Osteoblast (primary cell): Measurements from ENCODE around the gene CUX1. TPM values are rescaled to one million over a fixed set of nuclear protein-coding genes. Genes with fewer than 3 reads are reported as not detected.

Experiments used
- DNase-seq: peaks from one replicate; pipeline ENCODE4 v3.0.0; 2011; ENCODE audit warnings: low spot score, mixed read lengths; ENCODE audit not compliant: insufficient read length; ENCODE audit errors: missing footprints
- H2AFZ ChIP-seq: 2 replicates; pipeline ENCODE4 v1.6.0; 2011; ENCODE audit warnings: mild to moderate bottlenecking, low read length
- H3K27ac ChIP-seq: 2 replicates; pipeline ENCODE4 v1.5.1; 2011; ENCODE audit warnings: mild to moderate bottlenecking, low read depth, low read length, moderate library complexity
- H3K27me3 ChIP-seq: 2 replicates; pipeline ENCODE4 v1.6.0; 2012; ENCODE audit warnings: mild to moderate bottlenecking, control low read depth, inconsistent platforms, low read length, moderate library complexity; ENCODE audit not compliant: insufficient read depth
- H3K36me3 ChIP-seq: 2 replicates; pipeline ENCODE4 v1.5.1; 2011; ENCODE audit warnings: mild to moderate bottlenecking, low read length, control low read depth, moderate library complexity; ENCODE audit not compliant: insufficient read depth
- H3K4me1 ChIP-seq: 2 replicates; pipeline ENCODE4 v1.5.1; 2011; ENCODE audit warnings: mild to moderate bottlenecking, low read length, control low read depth, moderate library complexity; ENCODE audit not compliant: insufficient read depth
- H3K4me2 ChIP-seq: 2 replicates; pipeline ENCODE4 v1.6.0; 2011; ENCODE audit warnings: mild to moderate bottlenecking, low read length; ENCODE audit not compliant: insufficient read depth
- H3K4me3 ChIP-seq: fragments of 200-600 bp; sonication (generic); 3 replicates; pipeline ENCODE4 v1.5.1; 2012; ENCODE audit warnings: mild to moderate bottlenecking, low read length, inconsistent platforms; ENCODE audit not compliant: insufficient read depth
- H3K79me2 ChIP-seq: 2 replicates; pipeline ENCODE4 v1.6.0; 2012; ENCODE audit warnings: mild to moderate bottlenecking, low read length, control low read depth, inconsistent platforms; ENCODE audit not compliant: insufficient read depth
- H3K9me3 ChIP-seq: 2 replicates; pipeline ENCODE4 v1.5.1; 2011; ENCODE audit warnings: low read depth, low read length, control low read depth
- H4K20me1 ChIP-seq: 2 replicates; pipeline ENCODE4 v1.6.0; 2012; ENCODE audit warnings: mild to moderate bottlenecking, low read length, control low read depth; ENCODE audit not compliant: insufficient read depth
- total RNA-seq: library from RNA; depleted of rRNA; stranded (reverse); fragments of >200 nt; gene quantifications from 2 replicates; pipeline ENCODE4 v1.2.3, GENCODE V29; 2012
- TF ChIP-seq, protein P1 (sequence below): IDR thresholded peaks from 2 replicates; pipeline ENCODE4 v1.5.1; 2011; ENCODE audit warnings: mild to moderate bottlenecking, low read depth, low read length, moderate library complexity; ENCODE audit errors: extremely low read depth

Gene CUX1
- total RNA-seq, 1 donor: 41.6 TPM

DNA sequence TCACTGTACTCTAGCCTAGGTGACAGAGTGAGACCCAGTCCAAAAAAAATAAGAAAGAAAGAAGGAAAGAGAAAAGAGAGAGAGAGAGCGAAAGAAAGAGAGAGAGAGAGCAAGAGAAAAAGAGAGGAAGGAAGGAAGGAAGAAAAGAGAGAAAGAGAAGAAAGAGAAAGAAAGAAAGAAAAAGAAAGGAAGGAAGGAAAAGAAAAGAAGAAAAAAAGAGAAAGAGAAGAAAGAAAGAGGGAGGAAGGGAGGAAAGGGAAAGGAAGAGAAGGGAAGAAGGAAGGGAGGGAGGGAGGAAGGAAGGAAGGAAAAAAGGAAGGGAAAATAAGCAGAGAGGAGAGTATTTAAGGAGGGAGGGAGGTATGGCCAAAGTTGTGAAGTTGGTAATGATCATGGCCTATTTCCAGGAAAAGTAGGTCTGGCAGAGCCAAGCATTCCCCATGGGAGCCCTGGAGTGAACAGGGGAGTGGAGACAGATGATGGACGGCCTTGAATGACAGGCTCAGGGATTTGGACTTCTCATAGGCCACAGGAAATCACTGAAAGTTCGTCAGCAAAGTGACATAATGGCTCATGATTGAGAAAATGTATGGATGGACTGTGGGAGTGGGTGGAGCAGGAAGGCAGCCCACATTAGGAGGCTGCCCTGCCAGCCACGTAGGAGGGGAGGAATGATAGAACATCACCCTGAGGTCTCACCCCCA lies 44.8 kb upstream of the CUX1 start:
- Histone ChIP-seq H4K20me1 (no peaks in the 10 kb centered on the region), H3K9me3 (no peaks in the 10 kb centered on the region), H3K79me2 (no peaks in the 10 kb centered on the region), H3K4me3 (no peak overlapping the region), H3K27me3 (peaks cover 30% of the 10 kb centered on the region), H3K27ac (no peak overlapping the region), H3K36me3 (no peaks in the 10 kb centered on the region), H2AFZ (no peak overlapping the region), H3K4me2 (no peak overlapping the region), H3K4me1 (no peaks in the 10 kb centered on the region)
- DNase-seq: no peak
- TF ChIP-seq, protein P1, sequence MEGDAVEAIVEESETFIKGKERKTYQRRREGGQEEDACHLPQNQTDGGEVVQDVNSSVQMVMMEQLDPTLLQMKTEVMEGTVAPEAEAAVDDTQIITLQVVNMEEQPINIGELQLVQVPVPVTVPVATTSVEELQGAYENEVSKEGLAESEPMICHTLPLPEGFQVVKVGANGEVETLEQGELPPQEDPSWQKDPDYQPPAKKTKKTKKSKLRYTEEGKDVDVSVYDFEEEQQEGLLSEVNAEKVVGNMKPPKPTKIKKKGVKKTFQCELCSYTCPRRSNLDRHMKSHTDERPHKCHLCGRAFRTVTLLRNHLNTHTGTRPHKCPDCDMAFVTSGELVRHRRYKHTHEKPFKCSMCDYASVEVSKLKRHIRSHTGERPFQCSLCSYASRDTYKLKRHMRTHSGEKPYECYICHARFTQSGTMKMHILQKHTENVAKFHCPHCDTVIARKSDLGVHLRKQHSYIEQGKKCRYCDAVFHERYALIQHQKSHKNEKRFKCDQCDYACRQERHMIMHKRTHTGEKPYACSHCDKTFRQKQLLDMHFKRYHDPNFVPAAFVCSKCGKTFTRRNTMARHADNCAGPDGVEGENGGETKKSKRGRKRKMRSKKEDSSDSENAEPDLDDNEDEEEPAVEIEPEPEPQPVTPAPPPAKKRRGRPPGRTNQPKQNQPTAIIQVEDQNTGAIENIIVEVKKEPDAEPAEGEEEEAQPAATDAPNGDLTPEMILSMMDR: no peak

DNA sequence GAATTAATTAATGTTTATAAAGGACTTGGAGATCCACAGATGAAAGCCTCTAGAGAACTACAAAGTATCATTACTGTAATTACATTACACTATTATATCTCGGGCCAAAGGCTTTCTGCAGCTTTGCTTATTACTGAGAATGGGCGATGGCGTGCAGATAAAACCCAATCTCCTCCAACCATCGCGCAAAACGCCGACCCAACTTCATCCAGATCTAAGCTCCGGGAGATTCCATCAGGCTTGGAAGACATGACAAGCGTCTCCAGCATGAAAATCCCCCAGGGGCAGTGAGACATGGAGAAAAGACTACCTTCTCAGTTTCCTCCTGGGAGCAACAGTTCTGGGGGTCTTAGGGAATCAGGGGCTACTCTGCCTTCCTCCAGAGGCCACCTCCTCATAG lies 42.2 kb upstream of the CUX1 start:
- Histone ChIP-seq H3K4me1 (no peaks in the 10 kb centered on the region), H3K9me3 (no peaks in the 10 kb centered on the region), H4K20me1 (no peaks in the 10 kb centered on the region), H3K27me3 (peaks cover 17% of the 10 kb centered on the region), H3K27ac (no peak overlapping the region), H3K79me2 (no peaks in the 10 kb centered on the region), H3K36me3 (no peaks in the 10 kb centered on the region), H3K4me2 (no peak overlapping the region), H3K4me3 (no peak overlapping the region), H2AFZ (no peak overlapping the region)
- DNase-seq: no peak
- TF ChIP-seq, protein P1: no peak

DNA sequence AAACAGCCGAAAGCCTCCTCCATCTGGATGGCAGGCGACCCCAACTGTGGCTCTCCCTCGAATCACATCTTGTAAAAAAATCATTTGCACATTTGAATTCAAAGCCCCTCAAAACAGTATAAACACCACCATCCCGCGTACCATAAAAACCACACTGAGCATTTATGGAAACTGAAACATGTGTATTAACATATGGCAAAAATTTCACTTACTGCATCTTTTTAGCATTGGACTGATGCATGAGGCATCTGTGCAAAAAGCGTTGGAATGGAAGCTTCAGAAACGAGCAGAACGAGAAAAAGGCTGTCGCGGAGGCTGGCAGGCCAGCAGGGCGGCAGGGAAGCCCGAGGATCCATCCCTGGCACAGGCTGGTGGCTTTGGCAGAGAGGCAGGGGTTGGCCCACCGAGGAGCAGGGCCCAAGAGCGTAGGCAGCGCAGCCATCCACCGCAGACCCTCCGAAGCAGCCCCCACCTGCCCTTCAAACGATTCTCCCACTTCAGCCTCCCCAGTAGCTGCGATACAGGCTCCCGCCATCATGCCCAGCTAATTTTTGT lies 39.3 kb upstream of the CUX1 start:
- no peaks in the 10 kb centered on the region for H4K20me1 ChIP-seq
- peaks cover 19% of the 10 kb centered on the region for H3K27me3 ChIP-seq
- H2AFZ ChIP-seq: no peak overlapping the region
- H3K79me2 ChIP-seq: no peaks in the 10 kb centered on the region
- no peaks in the 10 kb centered on the region for H3K9me3 ChIP-seq
- H3K27ac ChIP-seq: no peak overlapping the region
- H3K4me2 ChIP-seq: no peak overlapping the region
- no peaks in the 10 kb centered on the region for H3K36me3 ChIP-seq
- no peak for DNase-seq
- no peaks in the 10 kb centered on the region for H3K4me1 ChIP-seq
- TF ChIP-seq, protein P1: no peak
- no peak overlapping the region for H3K4me3 ChIP-seq

DNA sequence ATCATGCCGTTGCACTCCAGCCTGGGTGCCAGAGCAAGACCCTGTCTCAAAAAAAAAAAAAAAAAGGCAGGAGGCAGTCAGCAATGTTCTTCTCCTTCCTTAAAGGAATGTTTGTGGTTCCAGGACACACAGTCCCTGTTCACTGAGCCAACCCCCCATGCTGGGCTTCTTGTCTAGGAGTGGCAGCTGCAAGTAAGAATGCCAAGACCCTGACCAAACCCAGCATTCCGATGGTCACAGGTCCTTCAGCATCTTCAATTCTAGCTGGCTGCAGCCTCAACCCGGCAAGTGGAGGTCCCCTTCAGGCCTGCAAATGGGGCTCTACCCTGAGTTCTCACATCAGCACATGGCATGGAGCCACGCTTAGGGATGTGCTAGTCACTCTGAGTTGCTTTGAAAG lies 38.2 kb upstream of the CUX1 start:
- no peak for DNase-seq
- H3K27me3 ChIP-seq: peaks cover 30% of the 10 kb centered on the region
- no peaks in the 10 kb centered on the region for H4K20me1 ChIP-seq
- H3K4me2 ChIP-seq: no peak overlapping the region
- no peaks in the 10 kb centered on the region for H3K36me3 ChIP-seq
- no peak overlapping the region for H2AFZ ChIP-seq
- no peaks in the 10 kb centered on the region for H3K4me1 ChIP-seq
- H3K4me3 ChIP-seq: no peak overlapping the region
- TF ChIP-seq, protein P1: no peak
- no peaks in the 10 kb centered on the region for H3K9me3 ChIP-seq
- H3K79me2 ChIP-seq: no peaks in the 10 kb centered on the region
- H3K27ac ChIP-seq: no peak overlapping the region
